ENCODE results near the gene HCN4. TPM values are rescaled to one million over a fixed set of nuclear protein-coding genes. Genes with fewer than 3 reads are reported as not detected.

Gene HCN4
- total RNA-seq, 2 donors from 2014 or later = not detected

DNA sequence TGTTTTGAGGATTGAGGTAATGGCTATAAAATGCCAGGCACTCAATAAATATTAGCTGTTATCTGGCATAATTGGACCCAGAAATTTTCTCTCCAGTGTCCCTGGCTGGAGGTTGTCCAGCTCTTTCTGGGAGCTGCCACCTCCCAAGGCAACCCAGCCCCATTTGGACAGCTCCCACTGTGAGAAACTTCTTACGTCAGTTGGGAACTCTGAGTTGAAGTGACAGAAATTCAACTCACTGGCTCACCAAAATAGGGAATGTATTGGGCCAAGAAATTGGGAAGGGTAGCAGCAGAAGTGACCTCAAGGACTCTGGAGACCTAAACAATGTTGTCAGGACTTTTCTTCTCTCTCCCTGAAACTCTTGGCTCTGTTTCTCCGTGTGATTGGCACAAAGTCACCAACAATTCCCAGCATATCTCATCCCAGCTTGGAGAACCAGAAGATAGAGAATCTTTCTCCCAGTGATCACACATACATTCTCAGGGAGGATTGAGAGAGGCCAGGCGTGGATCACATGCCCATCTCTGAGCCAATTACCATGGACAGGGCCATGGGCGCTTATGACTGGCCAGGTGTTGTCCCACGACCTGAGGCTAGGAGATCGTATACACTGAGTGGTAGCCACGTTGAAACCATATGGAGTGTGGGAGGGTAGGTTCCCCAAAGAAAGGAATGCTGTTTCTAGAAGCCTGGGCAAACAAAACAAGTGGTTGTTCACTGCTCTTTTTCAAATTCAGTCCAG, 22.5 kb upstream of the HCN4 start:
- Histone ChIP-seq H3K36me3 (no peaks in the 10 kb centered on the region), H3K27me3 (replicated peaks; ENCODE audit: insufficient read depth) (no peaks in the 10 kb centered on the region), H3K27ac (no peak overlapping the region), H3K4me1 (ENCODE audit: control insufficient read depth in 1 of 2, low read depth in 2 of 2) (no peaks in the 10 kb centered on the region), H3K4me3 (no peak overlapping the region), H3K9me3 (no peaks in the 10 kb centered on the region)
- ATAC-seq (ENCODE audit: insufficient number of reproducible peaks, low FRiP score, low read depth) = no peak
- TF ChIP-seq, protein P1, sequence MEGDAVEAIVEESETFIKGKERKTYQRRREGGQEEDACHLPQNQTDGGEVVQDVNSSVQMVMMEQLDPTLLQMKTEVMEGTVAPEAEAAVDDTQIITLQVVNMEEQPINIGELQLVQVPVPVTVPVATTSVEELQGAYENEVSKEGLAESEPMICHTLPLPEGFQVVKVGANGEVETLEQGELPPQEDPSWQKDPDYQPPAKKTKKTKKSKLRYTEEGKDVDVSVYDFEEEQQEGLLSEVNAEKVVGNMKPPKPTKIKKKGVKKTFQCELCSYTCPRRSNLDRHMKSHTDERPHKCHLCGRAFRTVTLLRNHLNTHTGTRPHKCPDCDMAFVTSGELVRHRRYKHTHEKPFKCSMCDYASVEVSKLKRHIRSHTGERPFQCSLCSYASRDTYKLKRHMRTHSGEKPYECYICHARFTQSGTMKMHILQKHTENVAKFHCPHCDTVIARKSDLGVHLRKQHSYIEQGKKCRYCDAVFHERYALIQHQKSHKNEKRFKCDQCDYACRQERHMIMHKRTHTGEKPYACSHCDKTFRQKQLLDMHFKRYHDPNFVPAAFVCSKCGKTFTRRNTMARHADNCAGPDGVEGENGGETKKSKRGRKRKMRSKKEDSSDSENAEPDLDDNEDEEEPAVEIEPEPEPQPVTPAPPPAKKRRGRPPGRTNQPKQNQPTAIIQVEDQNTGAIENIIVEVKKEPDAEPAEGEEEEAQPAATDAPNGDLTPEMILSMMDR (IDR thresholded peaks at IDR 0.05) = no peak
- DNase-seq (ENCODE audit: low spot score) = no peak

DNA sequence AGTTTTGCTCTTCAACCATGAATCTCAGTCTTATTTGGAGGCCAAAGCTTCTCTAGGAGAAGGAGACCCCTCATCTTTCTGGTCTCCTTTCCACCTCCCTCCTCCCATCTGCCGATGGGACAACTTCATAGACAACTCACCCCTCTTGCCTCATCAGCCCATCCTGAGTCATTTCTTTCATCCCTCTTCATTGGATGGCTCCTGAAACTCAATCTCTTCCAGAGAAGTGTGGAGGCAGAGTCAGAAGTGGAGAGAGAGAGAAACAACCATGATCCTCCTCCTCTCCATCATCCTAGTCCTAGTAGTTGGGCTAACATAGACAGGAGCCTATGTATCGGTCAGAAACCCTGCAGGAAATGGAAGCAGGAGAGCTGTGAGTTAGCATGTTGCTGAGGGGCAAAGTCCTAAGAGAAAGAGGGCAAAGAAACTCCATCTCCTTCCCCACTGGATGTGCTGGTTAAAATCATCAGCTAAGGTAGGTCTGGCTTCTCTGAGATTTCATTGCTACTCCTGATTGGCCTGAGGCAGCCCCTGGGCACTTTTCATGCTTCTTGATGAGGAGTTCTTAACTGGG, 21.3 kb upstream of the HCN4 start:
- no peaks in the 10 kb centered on the region for H3K4me1 ChIP-seq (ENCODE audit: control insufficient read depth in 1 of 2, low read depth in 2 of 2)
- ATAC-seq (ENCODE audit: insufficient number of reproducible peaks, low FRiP score, low read depth) = no peak
- no peak overlapping the region for H3K27ac ChIP-seq
- TF ChIP-seq, protein P1 (IDR thresholded peaks at IDR 0.05) = no peak
- no peaks in the 10 kb centered on the region for H3K27me3 ChIP-seq (replicated peaks; ENCODE audit: insufficient read depth)
- DNase-seq (ENCODE audit: low spot score) = no peak
- H3K9me3 ChIP-seq = no peaks in the 10 kb centered on the region
- H3K36me3 ChIP-seq = no peaks in the 10 kb centered on the region
- no peak overlapping the region for H3K4me3 ChIP-seq

GRCh38 chr15:73389539-73389938, 20.8 kb upstream of the HCN4 start:
- Histone ChIP-seq H3K9me3 (no peaks in the 10 kb centered on the region), H3K27me3 (replicated peaks; ENCODE audit: insufficient read depth) (no peaks in the 10 kb centered on the region), H3K4me1 (ENCODE audit: control insufficient read depth in 1 of 2, low read depth in 2 of 2) (no peaks in the 10 kb centered on the region), H3K4me3 (no peak overlapping the region), H3K27ac (no peak overlapping the region), H3K36me3 (no peaks in the 10 kb centered on the region)
- ATAC-seq (ENCODE audit: insufficient number of reproducible peaks, low FRiP score, low read depth) (no peak), DNase-seq (ENCODE audit: low spot score) (no peak)
- TF ChIP-seq, protein P1 (IDR thresholded peaks at IDR 0.05) = no peak

DNA sequence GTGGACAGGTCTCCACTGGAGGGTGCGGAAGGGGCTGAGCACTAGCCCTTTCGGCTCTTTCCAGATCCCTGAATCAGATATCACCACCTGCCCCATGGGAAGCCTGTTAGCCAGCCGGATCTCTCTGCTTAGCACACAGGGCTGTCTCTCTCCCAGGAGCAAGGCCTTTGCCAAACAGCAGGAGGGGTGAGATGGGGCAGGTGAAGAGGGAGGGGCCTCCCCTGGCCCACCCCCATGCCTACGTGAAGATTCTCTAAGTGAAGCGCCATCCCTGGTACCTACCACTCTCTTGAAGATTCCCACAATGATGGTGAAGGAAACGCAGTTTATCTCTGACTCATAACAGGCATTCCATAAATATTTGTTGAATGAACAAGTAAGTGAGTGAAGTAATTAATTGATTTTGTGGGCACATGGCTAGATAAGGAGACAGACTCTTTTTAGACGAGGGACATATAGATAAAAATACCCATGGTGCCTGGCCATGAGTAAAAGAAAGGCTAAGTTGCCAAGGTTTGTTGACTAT, 19.6 kb upstream of the HCN4 start:
- Histone ChIP-seq H3K27me3 (replicated peaks; ENCODE audit: insufficient read depth) (no peaks in the 10 kb centered on the region), H3K36me3 (no peaks in the 10 kb centered on the region), H3K4me1 (ENCODE audit: control insufficient read depth in 1 of 2, low read depth in 2 of 2) (no peaks in the 10 kb centered on the region), H3K4me3 (no peak overlapping the region), H3K9me3 (no peaks in the 10 kb centered on the region), H3K27ac (no peak overlapping the region)
- no peak for DNase-seq (ENCODE audit: low spot score)
- TF ChIP-seq, protein P1 (IDR thresholded peaks at IDR 0.05) = no peak
- no peak for ATAC-seq (ENCODE audit: insufficient number of reproducible peaks, low FRiP score, low read depth)

GRCh38 chr15:73387507-73388255, 18.9 kb upstream of the HCN4 start:
- TF ChIP-seq, protein P1 (IDR thresholded peaks at IDR 0.05) = no peak
- no peaks in the 10 kb centered on the region for H3K9me3 ChIP-seq
- no peaks in the 10 kb centered on the region for H3K4me1 ChIP-seq (ENCODE audit: control insufficient read depth in 1 of 2, low read depth in 2 of 2)
- H3K36me3 ChIP-seq = no peaks in the 10 kb centered on the region
- no peak for ATAC-seq (ENCODE audit: insufficient number of reproducible peaks, low FRiP score, low read depth)
- H3K27ac ChIP-seq = no peak overlapping the region
- DNase-seq (ENCODE audit: low spot score) = no peak
- H3K4me3 ChIP-seq = no peak overlapping the region
- no peaks in the 10 kb centered on the region for H3K27me3 ChIP-seq (replicated peaks; ENCODE audit: insufficient read depth)
